GM12891 (cell line): ENCODE data around the gene XPO1.

ENCODE experiments used
- PAX5 ChIP-seq: IDR thresholded peaks from 2 replicates; pipeline ENCODE4 v1.6.1; 2011; ENCODE audit warnings: low read length, moderate library complexity, mild to moderate bottlenecking; ENCODE audit not compliant: insufficient read depth, severe bottlenecking
- POLR2A ChIP-seq: IDR thresholded peaks from 2 replicates; pipeline ENCODE4 v1.6.1; 2011; ENCODE audit warnings: low read depth, low read length, control low read depth
- POLR2AphosphoS5 ChIP-seq: IDR thresholded peaks from 2 replicates; pipeline ENCODE4 v1.6.1; 2011; ENCODE audit warnings: low read depth, low read length, control low read depth
- SPI1 ChIP-seq: IDR thresholded peaks from 2 replicates; pipeline ENCODE4 v1.6.1; 2011; ENCODE audit warnings: low read depth, low read length, control low read depth
- TAF1 ChIP-seq: IDR thresholded peaks from 2 replicates; pipeline ENCODE4 v1.6.1; 2011; ENCODE audit warnings: low read depth, low read length, control low read depth

DNA sequence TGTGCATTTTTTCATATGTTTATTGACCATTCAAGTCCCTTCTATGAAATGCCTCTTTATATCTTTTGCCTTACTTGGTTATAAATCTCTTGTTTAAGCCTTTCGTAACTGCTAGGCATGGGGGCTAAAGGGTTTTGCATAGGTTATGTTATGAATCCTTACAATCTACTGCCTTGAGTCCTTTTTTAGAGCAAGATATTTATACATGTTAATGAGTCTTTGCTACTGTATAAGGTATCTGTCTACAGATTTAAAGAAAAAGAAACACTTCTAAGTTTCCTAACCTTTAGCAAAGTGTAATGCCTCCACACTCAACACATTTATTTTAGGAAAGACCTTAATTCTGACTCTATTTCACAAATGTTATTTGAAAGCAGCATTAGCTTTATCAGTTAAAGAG is 43.6 kb upstream of the XPO1 start:
- no peak for TF ChIP-seq POLR2AphosphoS5
- TF ChIP-seq POLR2A: no peak
- no peak for TF ChIP-seq TAF1
- no peak for TF ChIP-seq PAX5
- TF ChIP-seq SPI1: no peak
